ENCODE data around the gene FAF2.

FAF2 gene

DNA sequence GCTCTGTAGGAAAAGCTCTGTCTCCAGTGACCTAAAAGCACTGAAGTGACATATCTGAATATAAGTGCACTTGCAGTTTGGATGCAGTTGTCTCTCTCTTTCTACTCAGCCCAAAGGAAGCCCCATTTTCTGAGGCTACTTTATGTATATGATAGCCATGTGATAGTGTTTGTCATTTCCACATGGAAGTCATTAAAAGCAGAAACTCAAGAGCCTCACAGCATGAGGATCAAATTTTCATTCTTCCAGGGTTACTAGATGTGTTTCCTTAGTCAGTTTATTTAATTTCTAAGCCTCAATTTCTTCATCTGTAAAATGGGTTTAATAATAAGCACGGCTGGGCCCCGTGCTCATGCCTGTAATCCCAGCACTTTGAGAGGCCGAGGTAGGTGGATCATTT lies 52.3 kb downstream of the FAF2 start:
- H3K4me3 ChIP-seq (ENCODE audit: low read depth, low read length), result no peak overlapping the region
- DNase-seq (ENCODE audit: low read depth), result no peak
- TF ChIP-seq MAX (IDR thresholded peaks at IDR 0.05; ENCODE audit: low read depth, low read length) (no peak), CTCF (IDR thresholded peaks at IDR 0.05; ENCODE audit: low read depth, low read length) (no peak), POLR2A (IDR thresholded peaks at IDR 0.05; ENCODE audit: extremely low read depth, insufficient read length) (no peak), MYC (IDR thresholded peaks at IDR 0.05; ENCODE audit: low read depth, low read length) (no peak)

GRCh38 chr5:176501333-176501732 lies 53.1 kb downstream of the FAF2 start:
- DNase-seq (ENCODE audit: low read depth), result no peak
- TF ChIP-seq POLR2A (IDR thresholded peaks at IDR 0.05; ENCODE audit: extremely low read depth, insufficient read length), result no peak
- no peak for TF ChIP-seq MAX (IDR thresholded peaks at IDR 0.05; ENCODE audit: low read depth, low read length)
- no peak for TF ChIP-seq MYC (IDR thresholded peaks at IDR 0.05; ENCODE audit: low read depth, low read length)
- TF ChIP-seq CTCF (IDR thresholded peaks at IDR 0.05; ENCODE audit: low read depth, low read length), result no peak
- no peak overlapping the region for H3K4me3 ChIP-seq (ENCODE audit: low read depth, low read length)

GRCh38 chr5:176503496-176503895 lies 55.3 kb downstream of the FAF2 start:
- no peak for DNase-seq (ENCODE audit: low read depth)
- H3K4me3 ChIP-seq (ENCODE audit: low read depth, low read length), result no peak overlapping the region
- TF ChIP-seq CTCF (IDR thresholded peaks at IDR 0.05; ENCODE audit: low read depth, low read length) (no peak), MYC (IDR thresholded peaks at IDR 0.05; ENCODE audit: low read depth, low read length) (no peak), POLR2A (IDR thresholded peaks at IDR 0.05; ENCODE audit: extremely low read depth, insufficient read length) (no peak), MAX (IDR thresholded peaks at IDR 0.05; ENCODE audit: low read depth, low read length) (no peak)

GRCh38 chr5:176507911-176508310 lies 59.7 kb downstream of the FAF2 start:
- no peak for TF ChIP-seq MYC (IDR thresholded peaks at IDR 0.05; ENCODE audit: low read depth, low read length)
- TF ChIP-seq CTCF (IDR thresholded peaks at IDR 0.05; ENCODE audit: low read depth, low read length), result no peak
- TF ChIP-seq POLR2A (IDR thresholded peaks at IDR 0.05; ENCODE audit: extremely low read depth, insufficient read length), result no peak
- no peak for TF ChIP-seq MAX (IDR thresholded peaks at IDR 0.05; ENCODE audit: low read depth, low read length)
- DNase-seq (ENCODE audit: low read depth), result no peak

GRCh38 chr5:176508603-176509002 lies 60.4 kb downstream of the FAF2 start:
- H3K4me3 ChIP-seq (ENCODE audit: low read depth, low read length), result no peak overlapping the region
- DNase-seq (ENCODE audit: low read depth), result no peak
- TF ChIP-seq POLR2A (IDR thresholded peaks at IDR 0.05; ENCODE audit: extremely low read depth, insufficient read length) (no peak), CTCF (IDR thresholded peaks at IDR 0.05; ENCODE audit: low read depth, low read length) (no peak), MYC (IDR thresholded peaks at IDR 0.05; ENCODE audit: low read depth, low read length) (no peak), MAX (IDR thresholded peaks at IDR 0.05; ENCODE audit: low read depth, low read length) (no peak)

More at GRCh38 chr5:176507911-176508310, 59.7 kb downstream of the FAF2 start:
- no peak overlapping the region for H3K4me3 ChIP-seq (ENCODE audit: low read depth, low read length)

GRCh38 chr5:176513788-176514187 lies 65.6 kb downstream of the FAF2 start:
- DNase-seq (ENCODE audit: low read depth), result no peak
- TF ChIP-seq MAX (IDR thresholded peaks at IDR 0.05; ENCODE audit: low read depth, low read length), result no peak
- no peak for TF ChIP-seq MYC (IDR thresholded peaks at IDR 0.05; ENCODE audit: low read depth, low read length)
- TF ChIP-seq CTCF (IDR thresholded peaks at IDR 0.05; ENCODE audit: low read depth, low read length), result no peak
- TF ChIP-seq POLR2A (IDR thresholded peaks at IDR 0.05; ENCODE audit: extremely low read depth, insufficient read length), result no peak
- H3K4me3 ChIP-seq (ENCODE audit: low read depth, low read length), result no peak overlapping the region
